ENCODE data around the gene SUV39H2.
A peak's percentile ranks its signal among the peaks of the same experiment; 100 is the strongest.
"Not testable (repeated sequence)": the region's sequence is repeated elsewhere in the genome, so short reads cannot be mapped to it uniquely, and the experiment has no call there.

Gene SUV39H2

GRCh38 chr10:14855453-14855852 lies 23.2 kb upstream of the SUV39H2 start:
- CTCF ChIA-PET, result no interaction called here
- H3K27ac ChIP-seq, result no peak overlapping the region
- POLR2A ChIA-PET (ENCODE audit: low non-redundant PET), result no interaction called here

GRCh38 chr10:14858338-14858960 lies 20.2 kb upstream of the SUV39H2 start:
- DNase-seq (ENCODE audit: low spot score), result no peak
- CTCF ChIA-PET, result interaction anchor here (0.7 kb wide), 1 partner anchor 49 kb away, joined by 3 read pairs; no protein-coding TSS in a partner anchor
- TF ChIP-seq CTCF (conservative IDR thresholded peaks at IDR 0.05; ENCODE audit: low read depth), result no peak
- H3K27ac ChIP-seq, result no peak overlapping the region
- POLR2A ChIA-PET (ENCODE audit: low non-redundant PET), result interaction anchor here (0.6 kb wide), 1 partner anchor 9 kb away, joined by 4 read pairs; no protein-coding TSS in a partner anchor

More at GRCh38 chr10:14855453-14855852, 23.2 kb upstream of the SUV39H2 start:
- no peak for DNase-seq (ENCODE audit: low spot score)
- no peak for TF ChIP-seq CTCF (conservative IDR thresholded peaks at IDR 0.05; ENCODE audit: low read depth)

GRCh38 chr10:14859043-14859442 lies 19.6 kb upstream of the SUV39H2 start:
- POLR2A ChIA-PET (ENCODE audit: low non-redundant PET), result interaction anchor here (0.6 kb wide), 1 partner anchor 9 kb away, joined by 4 read pairs; no protein-coding TSS in a partner anchor
- H3K27ac ChIP-seq, result no peak overlapping the region
- no peak for DNase-seq (ENCODE audit: low spot score)
- no peak for TF ChIP-seq CTCF (conservative IDR thresholded peaks at IDR 0.05; ENCODE audit: low read depth)
- CTCF ChIA-PET, result no interaction called here

GRCh38 chr10:14859775-14860174 lies 18.9 kb upstream of the SUV39H2 start:
- POLR2A ChIA-PET (ENCODE audit: low non-redundant PET), result no interaction called here
- no peak overlapping the region for H3K27ac ChIP-seq
- DNase-seq (ENCODE audit: low spot score), result no peak
- CTCF ChIA-PET, result interaction anchor here (0.6 kb wide), 1 partner anchor 1378 kb away, joined by 3 read pairs; no protein-coding TSS in a partner anchor
- TF ChIP-seq CTCF (conservative IDR thresholded peaks at IDR 0.05; ENCODE audit: low read depth), result no peak

- no peak for TF ChIP-seq CTCF (conservative IDR thresholded peaks at IDR 0.05; ENCODE audit: low read depth)
- H3K27ac ChIP-seq, result 0 out of 2 replicates have a peak overlapping the region, but pooled peaks have one; percentile 1
- ChIA-PET CTCF (no interaction called here), POLR2A (ENCODE audit: low non-redundant PET) (no interaction called here)
- DNase-seq (ENCODE audit: low spot score), result no peak
Observed at GRCh38 chr10:14860791-14861190, 17.9 kb upstream of the SUV39H2 start.

GRCh38 chr10:14864466-14864865 lies 14.2 kb upstream of the SUV39H2 start:
- POLR2A ChIA-PET (ENCODE audit: low non-redundant PET); CTCF ChIA-PET: not testable (repeated sequence)

GRCh38 chr10:14864871-14865270 lies 13.8 kb upstream of the SUV39H2 start:
- POLR2A ChIA-PET (ENCODE audit: low non-redundant PET); CTCF ChIA-PET; DNase-seq (ENCODE audit: low spot score); H3K27ac ChIP-seq: not testable (repeated sequence)

More at GRCh38 chr10:14864466-14864865, 14.2 kb upstream of the SUV39H2 start:
- not testable (repeated sequence) for H3K27ac ChIP-seq; DNase-seq (ENCODE audit: low spot score)

All from RWPE1 (cell line).